ENCODE results near the gene UGT1A3.

Gene UGT1A3

GRCh38 chr2:233807966-233808935 lies 79.4 kb downstream of the UGT1A3 start:
- TF ChIP-seq TAF1 (IDR thresholded peaks at IDR 0.05; ENCODE audit: borderline replicate concordance, insufficient read depth, low read length) (no peak), SIN3A (IDR thresholded peaks at IDR 0.05; ENCODE audit: borderline replicate concordance, insufficient read depth, low read length) (no peak), POLR2AphosphoS5 (IDR thresholded peaks at IDR 0.05; ENCODE audit: low read depth, low read length) (no peak), FOXP2 (optimal IDR thresholded peaks at IDR 0.05; ENCODE audit: borderline replicate concordance, extremely low read depth, extremely low read length, insufficient read depth) (no peak)
- TF ChIP-seq, protein P1, sequence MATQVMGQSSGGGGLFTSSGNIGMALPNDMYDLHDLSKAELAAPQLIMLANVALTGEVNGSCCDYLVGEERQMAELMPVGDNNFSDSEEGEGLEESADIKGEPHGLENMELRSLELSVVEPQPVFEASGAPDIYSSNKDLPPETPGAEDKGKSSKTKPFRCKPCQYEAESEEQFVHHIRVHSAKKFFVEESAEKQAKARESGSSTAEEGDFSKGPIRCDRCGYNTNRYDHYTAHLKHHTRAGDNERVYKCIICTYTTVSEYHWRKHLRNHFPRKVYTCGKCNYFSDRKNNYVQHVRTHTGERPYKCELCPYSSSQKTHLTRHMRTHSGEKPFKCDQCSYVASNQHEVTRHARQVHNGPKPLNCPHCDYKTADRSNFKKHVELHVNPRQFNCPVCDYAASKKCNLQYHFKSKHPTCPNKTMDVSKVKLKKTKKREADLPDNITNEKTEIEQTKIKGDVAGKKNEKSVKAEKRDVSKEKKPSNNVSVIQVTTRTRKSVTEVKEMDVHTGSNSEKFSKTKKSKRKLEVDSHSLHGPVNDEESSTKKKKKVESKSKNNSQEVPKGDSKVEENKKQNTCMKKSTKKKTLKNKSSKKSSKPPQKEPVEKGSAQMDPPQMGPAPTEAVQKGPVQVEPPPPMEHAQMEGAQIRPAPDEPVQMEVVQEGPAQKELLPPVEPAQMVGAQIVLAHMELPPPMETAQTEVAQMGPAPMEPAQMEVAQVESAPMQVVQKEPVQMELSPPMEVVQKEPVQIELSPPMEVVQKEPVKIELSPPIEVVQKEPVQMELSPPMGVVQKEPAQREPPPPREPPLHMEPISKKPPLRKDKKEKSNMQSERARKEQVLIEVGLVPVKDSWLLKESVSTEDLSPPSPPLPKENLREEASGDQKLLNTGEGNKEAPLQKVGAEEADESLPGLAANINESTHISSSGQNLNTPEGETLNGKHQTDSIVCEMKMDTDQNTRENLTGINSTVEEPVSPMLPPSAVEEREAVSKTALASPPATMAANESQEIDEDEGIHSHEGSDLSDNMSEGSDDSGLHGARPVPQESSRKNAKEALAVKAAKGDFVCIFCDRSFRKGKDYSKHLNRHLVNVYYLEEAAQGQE (IDR thresholded peaks at IDR 0.05; ENCODE audit: insufficient read depth in 1 of 2, low read depth in 2 of 2, low read length in 2 of 2): no peak

DNA sequence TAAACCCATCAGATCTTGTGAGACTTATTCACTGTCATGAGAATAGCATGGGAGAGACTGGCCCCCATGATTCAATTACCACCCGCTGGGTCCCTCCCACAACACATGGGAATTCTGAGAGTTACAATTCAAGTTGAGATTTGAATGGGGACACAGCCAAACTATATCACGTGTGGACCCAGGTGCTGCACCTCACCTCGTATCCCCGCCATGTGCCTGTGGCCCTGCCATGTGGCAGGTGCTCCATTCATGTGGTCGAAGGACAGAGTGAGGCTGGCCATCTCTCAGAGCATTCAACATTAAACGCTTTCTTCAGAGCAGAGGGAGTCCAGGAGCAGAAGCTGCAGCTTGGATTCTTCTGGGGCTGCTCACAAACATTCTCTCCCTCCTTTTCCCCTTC lies 81.5 kb downstream of the UGT1A3 start:
- TF ChIP-seq POLR2AphosphoS5 (IDR thresholded peaks at IDR 0.05; ENCODE audit: low read depth, low read length) (no peak), FOXP2 (optimal IDR thresholded peaks at IDR 0.05; ENCODE audit: borderline replicate concordance, extremely low read depth, extremely low read length, insufficient read depth) (no peak), SIN3A (IDR thresholded peaks at IDR 0.05; ENCODE audit: borderline replicate concordance, insufficient read depth, low read length) (no peak), TAF1 (IDR thresholded peaks at IDR 0.05; ENCODE audit: borderline replicate concordance, insufficient read depth, low read length) (no peak)
- TF ChIP-seq, protein P1 (IDR thresholded peaks at IDR 0.05; ENCODE audit: insufficient read depth in 1 of 2, low read depth in 2 of 2, low read length in 2 of 2): no peak

- TF ChIP-seq SIN3A (IDR thresholded peaks at IDR 0.05; ENCODE audit: borderline replicate concordance, insufficient read depth, low read length) (no peak), FOXP2 (optimal IDR thresholded peaks at IDR 0.05; ENCODE audit: borderline replicate concordance, extremely low read depth, extremely low read length, insufficient read depth) (no peak), TAF1 (IDR thresholded peaks at IDR 0.05; ENCODE audit: borderline replicate concordance, insufficient read depth, low read length) (no peak), POLR2AphosphoS5 (IDR thresholded peaks at IDR 0.05; ENCODE audit: low read depth, low read length) (no peak)
- TF ChIP-seq, protein P1 (IDR thresholded peaks at IDR 0.05; ENCODE audit: insufficient read depth in 1 of 2, low read depth in 2 of 2, low read length in 2 of 2): no peak
Measured at GRCh38 chr2:233811087-233811486, 82.2 kb downstream of the UGT1A3 start.

DNA sequence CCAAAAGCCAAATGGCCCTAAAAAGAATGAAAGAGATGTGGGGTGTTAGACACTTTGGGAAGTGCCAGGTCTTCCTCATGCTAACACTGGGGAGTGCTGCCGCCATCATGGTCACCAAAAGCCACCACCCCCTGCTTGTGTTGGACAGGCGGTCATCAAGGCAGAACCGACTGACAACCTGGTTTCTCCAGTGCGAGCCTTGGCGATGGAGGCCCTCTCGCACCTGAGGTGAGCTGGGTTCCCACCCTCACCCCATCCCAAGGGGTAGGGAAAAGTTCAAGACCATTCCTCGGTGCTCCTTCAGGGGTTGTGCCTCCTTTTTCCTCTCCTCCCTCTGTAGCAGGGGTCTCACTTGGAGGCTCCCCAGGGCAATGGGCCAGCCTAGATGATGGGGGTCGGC lies 82.9 kb downstream of the UGT1A3 start:
- TF ChIP-seq, protein P1 (IDR thresholded peaks at IDR 0.05; ENCODE audit: insufficient read depth in 1 of 2, low read depth in 2 of 2, low read length in 2 of 2): no peak
- TF ChIP-seq SIN3A (IDR thresholded peaks at IDR 0.05; ENCODE audit: borderline replicate concordance, insufficient read depth, low read length) (no peak), TAF1 (IDR thresholded peaks at IDR 0.05; ENCODE audit: borderline replicate concordance, insufficient read depth, low read length) (no peak), FOXP2 (optimal IDR thresholded peaks at IDR 0.05; ENCODE audit: borderline replicate concordance, extremely low read depth, extremely low read length, insufficient read depth) (no peak), POLR2AphosphoS5 (IDR thresholded peaks at IDR 0.05; ENCODE audit: low read depth, low read length) (no peak)
